ENCODE results near the gene KRTAP12-4.

Gene KRTAP12-4

GRCh38 chr21:44654576-44655175 lies at the start of gene KRTAP12-4:
Gene KRTAP12-4, minus strand, starts transcription at chr21:44654659. Its CDS starts 45 bp downstream, at chr21:44654614.
- Histone ChIP-seq H3K4me3 (ENCODE audit: low read depth, low read length, poor library complexity, severe bottlenecking) (no peak within 1 kb of the TSS), H4K20me1 (ENCODE audit: insufficient read depth, low read length) (no peaks in the 10 kb centered on the region), H3K27me3 (ENCODE audit: insufficient read depth, low read length) (peaks cover 12% of the 10 kb centered on the region; the same call in 1 of the 2 replicates), H3K4me2 (ENCODE audit: low read length) (no peak within 1 kb of the TSS), H3K9ac (ENCODE audit: low read length) (no peak within 1 kb of the TSS), H3K79me2 (ENCODE audit: insufficient read depth, low read length) (no peaks in the 10 kb centered on the region), H3K36me3 (ENCODE audit: insufficient read depth, low read length) (no peaks in the 10 kb centered on the region; the same call in 1 of the 2 replicates), H3K9me3 (ENCODE audit: low read length) (0 out of 2 replicates have a peak, but pooled peaks cover 2% of the 10 kb centered on the region), H3K9me2 (ENCODE audit: low read depth, low read length) (no peaks in the 10 kb centered on the region), H3K27ac (ENCODE audit: low read depth, low read length, poor library complexity, severe bottlenecking) (no peak within 1 kb of the TSS), H3F3A (ENCODE audit: insufficient read depth, low read length) (no peaks in the 10 kb centered on the region), H2AFZ (ENCODE audit: low read length) (no peak within 1 kb of the TSS), H3K4me1 (ENCODE audit: insufficient read depth, low read length, severe bottlenecking) (no peaks in the 10 kb centered on the region)
- TF ChIP-seq, protein P1, sequence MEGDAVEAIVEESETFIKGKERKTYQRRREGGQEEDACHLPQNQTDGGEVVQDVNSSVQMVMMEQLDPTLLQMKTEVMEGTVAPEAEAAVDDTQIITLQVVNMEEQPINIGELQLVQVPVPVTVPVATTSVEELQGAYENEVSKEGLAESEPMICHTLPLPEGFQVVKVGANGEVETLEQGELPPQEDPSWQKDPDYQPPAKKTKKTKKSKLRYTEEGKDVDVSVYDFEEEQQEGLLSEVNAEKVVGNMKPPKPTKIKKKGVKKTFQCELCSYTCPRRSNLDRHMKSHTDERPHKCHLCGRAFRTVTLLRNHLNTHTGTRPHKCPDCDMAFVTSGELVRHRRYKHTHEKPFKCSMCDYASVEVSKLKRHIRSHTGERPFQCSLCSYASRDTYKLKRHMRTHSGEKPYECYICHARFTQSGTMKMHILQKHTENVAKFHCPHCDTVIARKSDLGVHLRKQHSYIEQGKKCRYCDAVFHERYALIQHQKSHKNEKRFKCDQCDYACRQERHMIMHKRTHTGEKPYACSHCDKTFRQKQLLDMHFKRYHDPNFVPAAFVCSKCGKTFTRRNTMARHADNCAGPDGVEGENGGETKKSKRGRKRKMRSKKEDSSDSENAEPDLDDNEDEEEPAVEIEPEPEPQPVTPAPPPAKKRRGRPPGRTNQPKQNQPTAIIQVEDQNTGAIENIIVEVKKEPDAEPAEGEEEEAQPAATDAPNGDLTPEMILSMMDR (IDR thresholded peaks at IDR 0.05; ENCODE audit: low read length), result no peak
- TF ChIP-seq EZH2 (IDR thresholded peaks at IDR 0.05; ENCODE audit: borderline replicate concordance, low read length), result no peak

DNA sequence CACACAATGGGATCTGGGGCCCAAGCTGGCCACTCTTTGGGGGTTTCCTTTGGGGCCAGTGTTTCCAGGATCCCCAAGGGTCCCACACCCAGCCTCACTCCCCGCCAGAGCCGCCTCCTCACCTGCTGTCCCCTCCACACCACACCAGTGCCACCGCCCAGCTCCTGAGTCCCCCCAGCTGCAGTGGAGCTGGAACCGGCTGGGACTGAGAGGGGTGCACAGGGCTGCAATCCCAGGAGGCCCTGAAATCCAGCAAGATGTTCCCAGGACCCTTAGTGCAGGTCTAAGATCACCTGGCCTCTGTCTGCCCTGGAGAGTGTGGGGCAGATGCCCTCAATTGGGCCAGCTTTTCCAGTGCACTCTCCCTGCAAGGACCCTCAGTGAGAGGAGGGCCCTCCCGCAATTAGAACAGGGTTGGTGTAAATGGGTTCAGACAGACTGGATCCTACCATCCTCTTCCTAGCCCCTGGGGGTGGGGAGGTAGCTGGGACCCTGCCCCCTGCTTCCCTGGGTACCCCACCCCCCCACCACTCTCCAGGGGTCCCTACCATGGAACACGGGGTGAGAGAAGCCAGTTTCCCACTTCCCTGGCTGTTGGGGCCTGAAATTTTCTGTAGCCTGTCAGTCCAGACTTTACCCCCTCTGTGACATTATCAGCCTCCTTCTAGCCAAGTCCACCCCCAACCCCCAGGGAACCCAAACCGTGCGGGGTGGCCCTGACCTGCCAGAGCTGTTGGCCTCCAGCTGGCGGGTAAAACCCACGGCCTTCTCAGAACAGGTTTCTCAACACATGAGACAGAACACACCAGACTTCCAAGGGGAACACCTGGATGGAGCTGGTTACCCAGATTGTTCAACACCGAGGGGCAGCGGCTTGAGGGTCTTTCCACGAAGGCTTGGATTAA lies 49.5 kb upstream of the KRTAP12-4 start:
- Histone ChIP-seq H3K9ac (ENCODE audit: low read length) (no peak overlapping the region), H3K9me2 (ENCODE audit: low read depth, low read length) (no peaks in the 10 kb centered on the region), H4K20me1 (ENCODE audit: insufficient read depth, low read length) (no peaks in the 10 kb centered on the region), H3K79me2 (ENCODE audit: insufficient read depth, low read length) (no peaks in the 10 kb centered on the region), H3K9me3 (ENCODE audit: low read length) (no peaks in the 10 kb centered on the region), H3K27me3 (ENCODE audit: insufficient read depth, low read length) (0 out of 2 replicates have a peak, but pooled peaks cover 4% of the 10 kb centered on the region), H3K27ac (ENCODE audit: low read depth, low read length, poor library complexity, severe bottlenecking) (no peak overlapping the region), H3K4me1 (ENCODE audit: insufficient read depth, low read length, severe bottlenecking) (no peaks in the 10 kb centered on the region), H3K36me3 (ENCODE audit: insufficient read depth, low read length) (no peaks in the 10 kb centered on the region), H3K4me3 (ENCODE audit: low read depth, low read length, poor library complexity, severe bottlenecking) (no peak overlapping the region), H3K4me2 (ENCODE audit: low read length) (no peak overlapping the region), H2AFZ (ENCODE audit: low read length) (no peak overlapping the region), H3F3A (ENCODE audit: insufficient read depth, low read length) (no peaks in the 10 kb centered on the region)
- TF ChIP-seq, protein P1 (IDR thresholded peaks at IDR 0.05; ENCODE audit: low read length), result no peak
- TF ChIP-seq EZH2 (IDR thresholded peaks at IDR 0.05; ENCODE audit: borderline replicate concordance, low read length), result no peak

- H4K20me1 ChIP-seq (ENCODE audit: insufficient read depth, low read length), result no peaks in the 10 kb centered on the region
- 0 out of 2 replicates have a peak, but pooled peaks cover 4% of the 10 kb centered on the region for H3K27me3 ChIP-seq (ENCODE audit: insufficient read depth, low read length)
- TF ChIP-seq, protein P1 (IDR thresholded peaks at IDR 0.05; ENCODE audit: low read length), result no peak
- TF ChIP-seq EZH2 (IDR thresholded peaks at IDR 0.05; ENCODE audit: borderline replicate concordance, low read length), result no peak
- no peak overlapping the region for H2AFZ ChIP-seq (ENCODE audit: low read length)
- H3K79me2 ChIP-seq (ENCODE audit: insufficient read depth, low read length), result no peaks in the 10 kb centered on the region
- no peak overlapping the region for H3K9ac ChIP-seq (ENCODE audit: low read length)
- H3K9me2 ChIP-seq (ENCODE audit: low read depth, low read length), result no peaks in the 10 kb centered on the region
- H3K9me3 ChIP-seq (ENCODE audit: low read length), result no peaks in the 10 kb centered on the region
- H3K4me1 ChIP-seq (ENCODE audit: insufficient read depth, low read length, severe bottlenecking), result no peaks in the 10 kb centered on the region
- H3F3A ChIP-seq (ENCODE audit: insufficient read depth, low read length), result no peaks in the 10 kb centered on the region
- H3K4me3 ChIP-seq (ENCODE audit: low read depth, low read length, poor library complexity, severe bottlenecking), result no peak overlapping the region
- no peak overlapping the region for H3K27ac ChIP-seq (ENCODE audit: low read depth, low read length, poor library complexity, severe bottlenecking)
- no peaks in the 10 kb centered on the region for H3K36me3 ChIP-seq (ENCODE audit: insufficient read depth, low read length)
- no peak overlapping the region for H3K4me2 ChIP-seq (ENCODE audit: low read length)
Measured at GRCh38 chr21:44702973-44703730, 48.7 kb upstream of the KRTAP12-4 start.

All from OCI-LY1 (cell line).